Trophoblast cell (in vitro differentiated cells and primary cell): ENCODE results near the gene PCSK6.

Experiments used
- DNase-seq, 2 donors: peaks; one replicate each; pipeline ENCODE4 v3.0.0-alpha.2; 2016
- H2AFZ ChIP-seq: 2 replicates; pipeline ENCODE4 v1.6.1; 2013; ENCODE audit warnings: low read length, moderate library complexity, mild to moderate bottlenecking; ENCODE audit not compliant: insufficient read depth, poor library complexity
- H2AK5ac ChIP-seq: 2 replicates; pipeline ENCODE4 v1.6.1; 2013; ENCODE audit warnings: mild to moderate bottlenecking, low read length
- H2BK120ac ChIP-seq: 2 replicates; pipeline ENCODE4 v1.6.1; 2013; ENCODE audit warnings: low read length, mild to moderate bottlenecking, moderate library complexity; ENCODE audit not compliant: insufficient read depth, poor library complexity
- H2BK12ac ChIP-seq: 2 replicates; pipeline ENCODE4 v1.6.1; 2013; ENCODE audit warnings: mild to moderate bottlenecking, low read length, moderate library complexity
- H2BK5ac ChIP-seq: 2 replicates; pipeline ENCODE4 v1.6.1; 2013; ENCODE audit warnings: low read length, low read depth, moderate library complexity, mild to moderate bottlenecking; ENCODE audit not compliant: poor library complexity
- H3K14ac ChIP-seq: 2 replicates; pipeline ENCODE4 v1.6.1; 2013; ENCODE audit warnings: mild to moderate bottlenecking, low read length
- H3K18ac ChIP-seq: 2 replicates; pipeline ENCODE4 v1.6.1; 2013; ENCODE audit warnings: mild to moderate bottlenecking, low read length
- H3K23ac ChIP-seq: 2 replicates; pipeline ENCODE4 v1.6.1; 2013; ENCODE audit warnings: low read length
- H3K27ac ChIP-seq: 2 replicates; pipeline ENCODE4 v1.5.1; 2013; ENCODE audit warnings: low read depth, mild to moderate bottlenecking, inconsistent platforms, low read length, moderate library complexity
- H3K27me3 ChIP-seq: 2 replicates; pipeline ENCODE4 v1.6.1; 2013; ENCODE audit warnings: inconsistent platforms, mild to moderate bottlenecking, low read length, moderate library complexity; ENCODE audit not compliant: insufficient read depth
- H3K36me3 ChIP-seq, 2 experiments: 1 replicate in 1 of 2; 2 replicates in 1 of 2; pipeline ENCODE4 v1.6.1; 2013; ENCODE audit warnings: low read length in 2 of 2, mild to moderate bottlenecking in 2 of 2, moderate library complexity in 1 of 2; ENCODE audit not compliant: insufficient read depth in 2 of 2, control insufficient read depth in 1 of 2
- H3K4ac ChIP-seq: 2 replicates; pipeline ENCODE4 v1.6.1; 2013; ENCODE audit warnings: low read depth, mild to moderate bottlenecking, low read length, moderate library complexity
- H3K4me1 ChIP-seq, 2 experiments: 1 replicate in 1 of 2; 2 replicates in 1 of 2; pipeline ENCODE4 v1.6.1; 2013; ENCODE audit warnings: low read length in 2 of 2, mild to moderate bottlenecking in 2 of 2, moderate library complexity in 1 of 2; ENCODE audit not compliant: insufficient read depth in 2 of 2, control insufficient read depth in 1 of 2
- H3K4me2 ChIP-seq: 2 replicates; pipeline ENCODE4 v1.6.1; 2013; ENCODE audit warnings: inconsistent platforms, mild to moderate bottlenecking, low read length, moderate library complexity
- H3K4me3 ChIP-seq: 2 replicates; pipeline ENCODE4 v1.5.1; 2013; ENCODE audit warnings: mild to moderate bottlenecking, low read depth, low read length, inconsistent platforms
- H3K79me1 ChIP-seq: one replicate; pipeline ENCODE4 v1.6.1; 2013; ENCODE audit warnings: low read length
- H3K79me2 ChIP-seq: 2 replicates; pipeline ENCODE4 v1.6.1; 2013; ENCODE audit warnings: low read length, mild to moderate bottlenecking; ENCODE audit not compliant: control insufficient read depth, insufficient read depth, poor library complexity
- H3K9ac ChIP-seq: 2 replicates; pipeline ENCODE4 v1.6.1; 2013; ENCODE audit warnings: mild to moderate bottlenecking, low read length
- H3K9me3 ChIP-seq: 2 replicates; pipeline ENCODE4 v1.6.1; 2013; ENCODE audit warnings: low read depth, mild to moderate bottlenecking, control low read depth, inconsistent platforms, low read length; ENCODE audit not compliant: insufficient read depth
- H4K12ac ChIP-seq: 2 replicates; pipeline ENCODE4 v1.6.1; 2013; ENCODE audit warnings: low read depth, mild to moderate bottlenecking, low read length, moderate library complexity
- H4K8ac ChIP-seq: 2 replicates; pipeline ENCODE4 v1.6.1; 2013; ENCODE audit warnings: low read depth, mild to moderate bottlenecking, low read length, moderate library complexity
- H4K91ac ChIP-seq: one replicate; pipeline ENCODE4 v1.6.1; 2013; ENCODE audit warnings: low read depth, mild to moderate bottlenecking, low read length, moderate library complexity
- WGBS: extraction: QIAGEN DNeasy Blood & Tissue Kit; methylation state at CpG from one replicate; pipeline ENCODE4 v1.1.7; 2013; ENCODE audit warnings: missing lambda C conversion rate; ENCODE audit not compliant: insufficient read length, insufficient coverage; ENCODE audit errors: extremely low coverage; 5-methylcytosine and 5-hydroxymethylcytosine counted together

PCSK6 gene

GRCh38 chr15:101373577-101373976, 115.9 kb downstream of the PCSK6 start:
- H4K91ac ChIP-seq, result no peak overlapping the region
- no peak overlapping the region for H3K4me3 ChIP-seq
- no peak overlapping the region for H3K4ac ChIP-seq
- no peak for DNase-seq
- no peak overlapping the region for H3K27ac ChIP-seq
- no peaks in the 10 kb centered on the region for H3K36me3 ChIP-seq
- H4K8ac ChIP-seq, result no peak overlapping the region
- H3K18ac ChIP-seq, result no peak overlapping the region
- H3K4me2 ChIP-seq, result no peak overlapping the region
- no CpG with 5 or more reads among the region's 3 CpGs for WGBS
- H3K79me1 ChIP-seq, result no peaks in the 10 kb centered on the region
- H4K12ac ChIP-seq, result no peak overlapping the region
- H3K4me1 ChIP-seq, result no peaks in the 10 kb centered on the region
- H2BK5ac ChIP-seq, result no peak overlapping the region
- H2AK5ac ChIP-seq, result no peak overlapping the region
- H3K27me3 ChIP-seq, result no peaks in the 10 kb centered on the region
- no peaks in the 10 kb centered on the region for H3K79me2 ChIP-seq
- H3K23ac ChIP-seq, result no peak overlapping the region
- no peak overlapping the region for H3K9ac ChIP-seq
- no peak overlapping the region for H3K14ac ChIP-seq
- no peak overlapping the region for H2AFZ ChIP-seq
- H2BK12ac ChIP-seq, result no peak overlapping the region
- H3K9me3 ChIP-seq, result no peaks in the 10 kb centered on the region
- H2BK120ac ChIP-seq, result no peak overlapping the region

GRCh38 chr15:101372960-101373525, 116.5 kb downstream of the PCSK6 start:
- Histone ChIP-seq H4K12ac (no peak overlapping the region), H3K18ac (no peak overlapping the region), H3K9me3 (no peaks in the 10 kb centered on the region), H3K27me3 (no peaks in the 10 kb centered on the region), H2AFZ (no peak overlapping the region), H2AK5ac (no peak overlapping the region), H3K4me2 (no peak overlapping the region), H4K91ac (no peak overlapping the region), H2BK12ac (no peak overlapping the region), H3K27ac (no peak overlapping the region), H3K14ac (no peak overlapping the region), H3K36me3 (no peaks in the 10 kb centered on the region), H2BK5ac (no peak overlapping the region), H3K4ac (no peak overlapping the region), H3K23ac (no peak overlapping the region), H3K79me2 (no peaks in the 10 kb centered on the region), H3K9ac (no peak overlapping the region), H3K79me1 (no peaks in the 10 kb centered on the region), H4K8ac (no peak overlapping the region), H3K4me3 (no peak overlapping the region), H3K4me1 (no peaks in the 10 kb centered on the region), H2BK120ac (no peak overlapping the region)
- no peak for DNase-seq
- no CpG with 5 or more reads among the region's 11 CpGs for WGBS

- no peak overlapping the region for H3K27ac ChIP-seq
- H3K79me1 ChIP-seq, result no peaks in the 10 kb centered on the region
- no peak overlapping the region for H2BK12ac ChIP-seq
- no peaks in the 10 kb centered on the region for H3K79me2 ChIP-seq
- H2BK120ac ChIP-seq, result no peak overlapping the region
- H3K23ac ChIP-seq, result no peak overlapping the region
- H4K12ac ChIP-seq, result no peak overlapping the region
- H3K14ac ChIP-seq, result no peak overlapping the region
- no peak overlapping the region for H2BK5ac ChIP-seq
- no peak overlapping the region for H3K4me2 ChIP-seq
- H3K9me3 ChIP-seq, result no peaks in the 10 kb centered on the region
- H3K36me3 ChIP-seq, result no peaks in the 10 kb centered on the region
- H2AFZ ChIP-seq, result no peak overlapping the region
- DNase-seq, result no peak
- no peak overlapping the region for H4K8ac ChIP-seq
- no peak overlapping the region for H3K9ac ChIP-seq
- H4K91ac ChIP-seq, result no peak overlapping the region
- no peak overlapping the region for H2AK5ac ChIP-seq
- no peaks in the 10 kb centered on the region for H3K27me3 ChIP-seq
- no peak overlapping the region for H3K4ac ChIP-seq
- WGBS, result no CpG with 5 or more reads among the region's 13 CpGs
- H3K4me3 ChIP-seq, result no peak overlapping the region
- no peak overlapping the region for H3K18ac ChIP-seq
- H3K4me1 ChIP-seq, result no peaks in the 10 kb centered on the region
Observed at GRCh38 chr15:101372149-101372577, 117.3 kb downstream of the PCSK6 start.

GRCh38 chr15:101371519-101371918, 118.0 kb downstream of the PCSK6 start:
- Histone ChIP-seq H3K79me1 (no peaks in the 10 kb centered on the region), H4K12ac (no peak overlapping the region), H2BK5ac (no peak overlapping the region), H2BK120ac (no peak overlapping the region), H3K23ac (no peak overlapping the region), H3K4me1 (no peaks in the 10 kb centered on the region), H2AFZ (no peak overlapping the region), H3K27me3 (no peaks in the 10 kb centered on the region), H3K4me3 (no peak overlapping the region), H4K91ac (no peak overlapping the region), H2AK5ac (no peak overlapping the region), H3K4ac (no peak overlapping the region), H3K9ac (no peak overlapping the region), H4K8ac (no peak overlapping the region), H3K9me3 (no peaks in the 10 kb centered on the region), H3K79me2 (no peaks in the 10 kb centered on the region), H3K14ac (no peak overlapping the region), H3K27ac (no peak overlapping the region), H3K18ac (no peak overlapping the region), H3K36me3 (no peaks in the 10 kb centered on the region), H3K4me2 (no peak overlapping the region), H2BK12ac (no peak overlapping the region)
- WGBS, result no CpG with 5 or more reads among the region's 11 CpGs
- no peak for DNase-seq
